ENCODE results near the gene BTBD17.

- TF ChIP-seq, protein P1, sequence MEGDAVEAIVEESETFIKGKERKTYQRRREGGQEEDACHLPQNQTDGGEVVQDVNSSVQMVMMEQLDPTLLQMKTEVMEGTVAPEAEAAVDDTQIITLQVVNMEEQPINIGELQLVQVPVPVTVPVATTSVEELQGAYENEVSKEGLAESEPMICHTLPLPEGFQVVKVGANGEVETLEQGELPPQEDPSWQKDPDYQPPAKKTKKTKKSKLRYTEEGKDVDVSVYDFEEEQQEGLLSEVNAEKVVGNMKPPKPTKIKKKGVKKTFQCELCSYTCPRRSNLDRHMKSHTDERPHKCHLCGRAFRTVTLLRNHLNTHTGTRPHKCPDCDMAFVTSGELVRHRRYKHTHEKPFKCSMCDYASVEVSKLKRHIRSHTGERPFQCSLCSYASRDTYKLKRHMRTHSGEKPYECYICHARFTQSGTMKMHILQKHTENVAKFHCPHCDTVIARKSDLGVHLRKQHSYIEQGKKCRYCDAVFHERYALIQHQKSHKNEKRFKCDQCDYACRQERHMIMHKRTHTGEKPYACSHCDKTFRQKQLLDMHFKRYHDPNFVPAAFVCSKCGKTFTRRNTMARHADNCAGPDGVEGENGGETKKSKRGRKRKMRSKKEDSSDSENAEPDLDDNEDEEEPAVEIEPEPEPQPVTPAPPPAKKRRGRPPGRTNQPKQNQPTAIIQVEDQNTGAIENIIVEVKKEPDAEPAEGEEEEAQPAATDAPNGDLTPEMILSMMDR (IDR thresholded peaks at IDR 0.05), result no peak
- TF ChIP-seq POLR2A (IDR thresholded peaks at IDR 0.05), result no peak
Measured at GRCh38 chr17:74318391-74318790, 43.3 kb downstream of the BTBD17 start.

Data from body of pancreas (tissue), 4 donors.